ENCODE data around the gene AQP2. TPM values are rescaled to one million over a fixed set of nuclear protein-coding genes. Genes with fewer than 3 reads are reported as not detected.

AQP2 gene
- total RNA-seq, 4 donors from 2014 or later = not detected

DNA sequence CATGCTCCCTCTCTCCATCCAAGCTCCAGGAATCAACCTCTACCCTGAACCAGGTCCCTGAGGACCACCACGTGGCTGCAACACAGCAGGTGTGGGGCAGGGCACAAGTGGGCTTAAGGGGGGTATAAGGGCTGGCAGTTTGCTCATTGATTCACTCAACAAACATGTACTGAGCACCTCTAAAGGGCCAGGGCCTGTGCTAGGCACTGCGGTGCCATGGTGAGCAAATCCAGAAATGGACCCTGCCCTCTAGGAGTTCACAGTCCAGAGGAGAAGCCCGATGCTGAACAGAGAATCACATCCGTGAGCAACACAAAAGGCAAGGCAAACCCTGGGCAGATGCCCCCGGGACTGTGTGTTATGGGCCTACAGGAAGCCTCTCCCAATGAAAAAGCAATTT is 6.5 kb upstream of the AQP2 start:
- in situ Hi-C loops (cut with MboI; ENCODE audit: low sequenced_read_pairs in 4 of 4) (no loop called here), intact Hi-C loops (cut with DNase I; ENCODE audit: low total_unique reads) (no loop called here)
- no peak for TF ChIP-seq POLR2A (IDR thresholded peaks at IDR 0.05)
- no peaks in the 10 kb centered on the region for H3K4me1 ChIP-seq
- DNase-seq (no peak), ATAC-seq (no peak)
- no peaks in the 10 kb centered on the region for H3K27me3 ChIP-seq
- no peaks in the 10 kb centered on the region for H3K9me3 ChIP-seq
- H3K4me3 ChIP-seq = no peak overlapping the region
- no peaks in the 10 kb centered on the region for H3K36me3 ChIP-seq
- no peak overlapping the region for H3K27ac ChIP-seq

- in situ Hi-C loops (cut with MboI; ENCODE audit: low sequenced_read_pairs in 4 of 4) (no loop called here), intact Hi-C loops (cut with DNase I; ENCODE audit: low total_unique reads) (no loop called here)
- ATAC-seq (no peak), DNase-seq (no peak)
- Histone ChIP-seq H3K9me3 (no peaks in the 10 kb centered on the region), H3K4me3 (no peak overlapping the region), H3K36me3 (no peaks in the 10 kb centered on the region), H3K27me3 (no peaks in the 10 kb centered on the region), H3K27ac (no peak overlapping the region), H3K4me1 (no peaks in the 10 kb centered on the region)
- TF ChIP-seq POLR2A (IDR thresholded peaks at IDR 0.05) (no peak), CTCF (IDR thresholded peaks at IDR 0.05 in 4 of 5, conservative IDR thresholded peaks at IDR 0.05 in 1 of 5) (no peak)
These were observed 5.8 kb upstream of the AQP2 start for GRCh38 chr12:49944718-49945117.

GRCh38 chr12:49945394-49946080 is 5.0 kb upstream of the AQP2 start:
- Histone ChIP-seq H3K36me3 (no peaks in the 10 kb centered on the region), H3K4me1 (no peaks in the 10 kb centered on the region), H3K27ac (no peak overlapping the region), H3K9me3 (no peaks in the 10 kb centered on the region), H3K4me3 (peak overlapping the region in 3 of 4 donors; percentile 22 to 32 (median 23)), H3K27me3 (no peaks in the 10 kb centered on the region)
- in situ Hi-C loops (cut with MboI; ENCODE audit: low sequenced_read_pairs in 4 of 4) (no loop called here), intact Hi-C loops (cut with DNase I; ENCODE audit: low total_unique reads) (no loop called here)
- peak; percentile 84 to 92 for ATAC-seq
- no peak for TF ChIP-seq POLR2A (IDR thresholded peaks at IDR 0.05)
- TF ChIP-seq CTCF (IDR thresholded peaks at IDR 0.05 in 4 of 5, conservative IDR thresholded peaks at IDR 0.05 in 1 of 5) = peak; percentile 29 to 78 (median 66)
- peak; percentile 29 to 53 for DNase-seq

DNA sequence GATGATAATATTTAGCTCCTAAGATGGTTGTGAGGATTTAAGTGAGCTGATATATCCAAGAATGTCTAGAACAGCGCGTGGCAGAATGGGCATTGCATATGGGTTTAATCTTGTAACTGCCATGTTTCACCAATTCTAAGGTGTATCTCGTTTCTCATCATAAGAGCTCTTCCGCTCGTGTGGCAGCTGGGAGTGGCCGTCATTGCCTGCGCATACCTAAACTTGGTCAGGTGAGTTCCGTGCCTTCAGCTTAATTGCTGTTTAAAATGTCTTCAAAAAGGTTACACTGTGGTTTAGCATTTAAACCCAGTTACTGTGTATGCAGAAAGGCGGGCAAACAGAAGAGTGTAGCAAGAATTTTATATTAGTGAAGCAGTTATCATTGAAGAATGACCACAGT is 4.5 kb upstream of the AQP2 start:
- DNase-seq = no peak

DNA sequence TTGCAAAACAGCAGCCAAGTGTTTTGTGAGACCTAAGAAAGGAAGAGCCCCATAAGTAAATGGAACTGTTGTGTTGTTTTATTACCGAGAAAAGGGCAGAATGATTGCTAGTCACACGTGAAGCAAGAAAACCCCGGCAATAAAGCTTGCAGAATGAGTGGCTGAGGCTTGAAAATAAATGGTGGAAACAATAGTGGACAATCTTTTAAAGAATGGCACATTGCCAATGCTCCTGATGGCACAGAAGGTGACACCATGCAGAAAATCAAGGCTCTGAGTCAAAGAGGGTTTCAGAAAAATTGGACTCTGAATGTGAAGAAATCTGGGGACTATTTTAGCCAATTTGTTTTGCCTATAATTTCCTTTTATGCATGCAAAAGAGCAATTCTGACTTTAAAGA is 4.0 kb upstream of the AQP2 start:
- Histone ChIP-seq H3K27ac (no peak overlapping the region), H3K36me3 (no peaks in the 10 kb centered on the region), H3K27me3 (no peaks in the 10 kb centered on the region), H3K4me3 (no peak overlapping the region), H3K4me1 (no peaks in the 10 kb centered on the region), H3K9me3 (no peaks in the 10 kb centered on the region)
- intact Hi-C loops (cut with DNase I; ENCODE audit: low total_unique reads) = no loop called here
- in situ Hi-C loops (cut with MboI; ENCODE audit: low sequenced_read_pairs in 4 of 4) = no loop called here
- TF ChIP-seq POLR2A (IDR thresholded peaks at IDR 0.05) (no peak), CTCF (IDR thresholded peaks at IDR 0.05 in 4 of 5, conservative IDR thresholded peaks at IDR 0.05 in 1 of 5) (no peak)
- ATAC-seq (no peak), DNase-seq (no peak)

More for the DNA sequence above, 4.5 kb upstream of the AQP2 start:
- Histone ChIP-seq H3K4me1 (no peaks in the 10 kb centered on the region), H3K4me3 (no peak overlapping the region), H3K36me3 (no peaks in the 10 kb centered on the region), H3K9me3 (no peaks in the 10 kb centered on the region), H3K27ac (no peak overlapping the region), H3K27me3 (no peaks in the 10 kb centered on the region)
- TF ChIP-seq CTCF (IDR thresholded peaks at IDR 0.05 in 4 of 5, conservative IDR thresholded peaks at IDR 0.05 in 1 of 5) = no peak
- no peak for TF ChIP-seq POLR2A (IDR thresholded peaks at IDR 0.05)
- intact Hi-C loops (cut with DNase I; ENCODE audit: low total_unique reads) = no loop called here
- in situ Hi-C loops (cut with MboI; ENCODE audit: low sequenced_read_pairs in 4 of 4) = no loop called here
- no peak for ATAC-seq
